IPS-15b (cell line): ENCODE data around the gene CR1L.
"Not testable (repeated sequence)": the region's sequence is repeated elsewhere in the genome, so short reads cannot be mapped to it uniquely, and the experiment has no call there.

ENCODE experiments used
- H3K27me3 ChIP-seq: one replicate; pipeline ENCODE4 v1.6.1; 2013; ENCODE audit warnings: low read length; ENCODE audit not compliant: control insufficient read depth, insufficient read depth
- H3K36me3 ChIP-seq: one replicate; pipeline ENCODE4 v1.6.1; 2013; ENCODE audit warnings: low read length; ENCODE audit not compliant: control insufficient read depth, insufficient read depth
- H3K4me1 ChIP-seq: one replicate; pipeline ENCODE4 v1.6.1; 2013; ENCODE audit warnings: mild to moderate bottlenecking, low read length; ENCODE audit not compliant: control insufficient read depth, insufficient read depth
- H3K4me3 ChIP-seq: one replicate; pipeline ENCODE4 v1.5.1; 2013; ENCODE audit warnings: low read depth, low read length
- H3K9ac ChIP-seq: one replicate; pipeline ENCODE4 v1.6.1; 2013; ENCODE audit warnings: low read depth, mild to moderate bottlenecking, low read length
- H3K9me3 ChIP-seq: one replicate; pipeline ENCODE4 v1.6.1; 2013; ENCODE audit warnings: mild to moderate bottlenecking, low read length; ENCODE audit not compliant: control insufficient read depth, insufficient read depth

Gene CR1L

DNA sequence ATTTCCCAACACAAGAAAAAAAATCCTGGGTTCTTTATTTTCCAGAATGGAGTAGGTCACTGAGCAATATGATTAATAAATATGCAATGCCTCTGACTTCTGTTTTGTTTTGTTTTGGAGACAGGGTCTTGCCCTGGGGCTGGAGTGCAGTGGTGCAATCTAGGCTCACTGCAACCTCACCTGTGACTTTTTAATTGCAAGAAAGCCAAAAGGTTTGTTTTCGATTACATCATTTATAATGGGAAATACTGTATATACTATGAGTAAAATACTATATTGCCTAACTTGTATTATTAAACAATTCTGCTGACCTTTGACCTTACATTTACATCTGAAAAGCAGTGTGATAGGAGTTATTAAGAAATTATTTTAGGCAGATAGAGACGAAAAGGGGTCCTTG is 95.3 kb downstream of the CR1L start:
- no peak overlapping the region for H3K4me3 ChIP-seq

DNA sequence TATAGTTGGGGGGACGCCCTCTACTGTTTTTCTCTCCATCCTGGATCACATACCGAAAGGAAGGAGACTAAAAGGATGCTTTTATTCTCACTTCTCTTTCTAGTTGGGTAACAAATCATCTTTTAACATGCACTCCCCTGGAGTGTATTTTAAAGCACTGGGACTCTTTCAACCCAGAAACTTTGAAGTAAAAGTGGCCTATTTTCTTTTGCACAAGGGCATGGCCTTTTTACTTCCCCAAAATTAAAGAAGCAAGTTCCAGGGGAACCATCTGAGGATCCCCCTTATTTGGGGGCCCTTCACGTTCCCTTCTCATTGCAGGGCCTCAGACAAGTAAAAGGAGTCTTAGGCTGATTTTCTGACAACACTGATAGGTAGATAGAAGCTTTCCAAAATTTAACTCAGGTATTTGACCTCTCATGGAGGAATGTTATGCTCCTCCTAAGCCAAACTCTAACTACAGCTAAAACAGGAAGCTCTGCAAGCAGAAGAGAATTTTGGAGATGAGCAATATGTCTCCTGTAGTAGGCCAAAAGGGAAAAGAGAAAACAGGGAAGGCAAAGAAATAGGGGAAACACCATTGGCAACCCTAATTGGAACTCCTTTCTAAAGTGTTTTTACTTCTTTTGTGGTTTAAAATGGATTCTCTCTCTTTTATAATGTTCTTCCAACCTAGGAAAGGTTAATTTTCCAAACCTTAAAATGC is 98.1 kb downstream of the CR1L start:
- Histone ChIP-seq H3K9ac (no peak overlapping the region), H3K4me1 (peaks cover 3% of the 10 kb centered on the region), H3K4me3 (no peak overlapping the region), H3K27me3 (no peaks in the 10 kb centered on the region), H3K36me3 (no peaks in the 10 kb centered on the region), H3K9me3 (no peaks in the 10 kb centered on the region)

More for the DNA sequence above, 95.3 kb downstream of the CR1L start:
- Histone ChIP-seq H3K4me1 (no peaks in the 10 kb centered on the region), H3K9me3 (no peaks in the 10 kb centered on the region), H3K36me3 (no peaks in the 10 kb centered on the region), H3K9ac (no peak overlapping the region), H3K27me3 (no peaks in the 10 kb centered on the region)

DNA sequence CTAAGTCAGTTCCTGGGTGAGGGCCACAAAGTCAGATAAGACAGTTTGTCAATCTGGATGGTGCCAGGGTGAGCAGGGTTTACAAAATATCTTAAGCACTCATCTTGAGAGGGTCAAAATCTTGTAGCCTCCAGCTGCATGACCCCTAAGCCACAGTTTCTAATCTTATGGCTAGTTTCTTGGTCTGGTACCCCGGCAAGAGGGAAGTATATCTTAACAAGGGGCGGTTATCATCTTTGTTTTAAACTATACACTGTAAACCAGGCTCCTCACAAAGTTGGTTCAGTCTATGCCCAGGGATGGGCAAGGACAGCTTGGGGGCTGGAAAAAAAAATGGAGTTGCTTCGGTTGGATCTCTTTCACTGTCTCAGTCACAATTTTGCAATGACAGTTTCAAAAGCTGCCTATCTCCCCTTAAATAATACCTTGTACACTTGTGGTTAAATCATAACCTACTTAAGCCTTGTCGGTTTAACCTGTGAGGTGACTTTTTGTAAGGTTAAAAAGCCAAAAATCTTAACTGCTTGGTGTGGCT is 99.1 kb downstream of the CR1L start:
- H3K9me3 ChIP-seq = no peaks in the 10 kb centered on the region
- H3K27me3 ChIP-seq = no peaks in the 10 kb centered on the region
- no peak overlapping the region for H3K9ac ChIP-seq
- peaks cover 11% of the 10 kb centered on the region for H3K4me1 ChIP-seq
- no peaks in the 10 kb centered on the region for H3K36me3 ChIP-seq
- no peak overlapping the region for H3K4me3 ChIP-seq

DNA sequence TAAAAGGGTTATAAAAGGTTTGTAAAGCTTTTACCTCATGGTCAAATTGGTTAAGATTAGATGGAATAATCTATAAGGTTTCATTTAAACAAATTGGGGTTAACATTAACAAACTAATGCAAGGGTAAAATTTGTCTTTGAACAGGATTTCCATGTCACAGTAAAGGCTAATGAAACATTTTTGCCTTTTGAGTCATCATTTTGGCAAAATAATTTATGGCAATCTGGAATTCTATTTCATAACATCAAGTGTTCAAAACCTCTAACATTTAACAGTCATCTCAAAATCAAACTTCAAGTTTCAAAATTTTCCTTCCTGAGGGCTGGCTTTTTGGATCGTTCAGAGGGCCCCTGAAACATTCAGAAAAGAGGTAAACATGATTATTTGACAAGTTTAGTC is 100.4 kb downstream of the CR1L start:
- Histone ChIP-seq H3K4me3 (no peak overlapping the region), H3K36me3 (no peaks in the 10 kb centered on the region), H3K4me1 (peaks cover 12% of the 10 kb centered on the region)

DNA sequence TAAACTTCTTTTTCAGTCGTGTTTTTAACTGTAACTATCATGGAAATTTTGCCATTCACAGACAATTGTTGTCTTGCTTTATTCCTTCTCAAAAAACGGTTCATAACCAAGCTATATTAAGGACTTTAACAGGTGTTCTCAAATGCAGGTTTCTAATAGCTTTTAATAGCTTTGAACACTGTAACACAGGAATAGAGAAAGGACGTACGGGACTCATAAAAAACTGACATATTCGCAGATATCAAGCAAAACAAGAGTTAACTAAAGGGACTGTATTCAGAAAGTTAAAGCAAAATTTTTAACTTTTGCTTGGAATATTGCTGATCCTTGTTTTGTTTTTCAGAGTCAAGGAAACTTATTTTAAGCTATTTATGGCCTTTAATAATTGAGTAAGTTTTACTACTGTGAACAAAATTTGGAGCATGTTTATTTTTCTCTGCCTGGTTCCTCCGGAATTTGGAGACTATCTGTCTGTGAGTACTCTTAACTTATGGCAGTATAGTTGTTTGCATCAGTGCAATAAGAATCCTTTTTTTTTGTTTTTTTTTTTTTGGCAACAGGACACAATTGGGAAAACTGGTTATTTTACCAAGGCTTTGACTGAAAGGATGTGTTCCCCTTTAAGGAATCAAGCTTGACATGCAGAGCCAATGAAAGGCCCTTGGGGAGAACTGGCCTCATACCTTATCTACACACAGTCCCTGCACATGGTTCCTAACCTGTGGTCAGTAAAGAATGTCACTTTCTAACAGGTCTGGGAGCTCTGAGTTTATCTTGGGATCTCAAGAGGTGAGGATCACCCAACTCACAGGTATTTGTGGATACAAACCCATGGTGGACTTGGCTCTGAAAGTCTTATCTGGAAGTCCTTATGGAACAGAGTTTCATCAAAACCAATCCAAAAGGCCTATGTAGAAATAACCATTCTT is 101.2 kb downstream of the CR1L start:
- Histone ChIP-seq H3K36me3 (no peaks in the 10 kb centered on the region), H3K27me3 (no peaks in the 10 kb centered on the region), H3K9me3 (no peaks in the 10 kb centered on the region), H3K4me3 (no peak overlapping the region), H3K9ac (no peak overlapping the region), H3K4me1 (peaks cover 15% of the 10 kb centered on the region)

More for the DNA sequence above, 100.4 kb downstream of the CR1L start:
- H3K27me3 ChIP-seq = no peaks in the 10 kb centered on the region
- no peaks in the 10 kb centered on the region for H3K9me3 ChIP-seq
- H3K9ac ChIP-seq = no peak overlapping the region

DNA sequence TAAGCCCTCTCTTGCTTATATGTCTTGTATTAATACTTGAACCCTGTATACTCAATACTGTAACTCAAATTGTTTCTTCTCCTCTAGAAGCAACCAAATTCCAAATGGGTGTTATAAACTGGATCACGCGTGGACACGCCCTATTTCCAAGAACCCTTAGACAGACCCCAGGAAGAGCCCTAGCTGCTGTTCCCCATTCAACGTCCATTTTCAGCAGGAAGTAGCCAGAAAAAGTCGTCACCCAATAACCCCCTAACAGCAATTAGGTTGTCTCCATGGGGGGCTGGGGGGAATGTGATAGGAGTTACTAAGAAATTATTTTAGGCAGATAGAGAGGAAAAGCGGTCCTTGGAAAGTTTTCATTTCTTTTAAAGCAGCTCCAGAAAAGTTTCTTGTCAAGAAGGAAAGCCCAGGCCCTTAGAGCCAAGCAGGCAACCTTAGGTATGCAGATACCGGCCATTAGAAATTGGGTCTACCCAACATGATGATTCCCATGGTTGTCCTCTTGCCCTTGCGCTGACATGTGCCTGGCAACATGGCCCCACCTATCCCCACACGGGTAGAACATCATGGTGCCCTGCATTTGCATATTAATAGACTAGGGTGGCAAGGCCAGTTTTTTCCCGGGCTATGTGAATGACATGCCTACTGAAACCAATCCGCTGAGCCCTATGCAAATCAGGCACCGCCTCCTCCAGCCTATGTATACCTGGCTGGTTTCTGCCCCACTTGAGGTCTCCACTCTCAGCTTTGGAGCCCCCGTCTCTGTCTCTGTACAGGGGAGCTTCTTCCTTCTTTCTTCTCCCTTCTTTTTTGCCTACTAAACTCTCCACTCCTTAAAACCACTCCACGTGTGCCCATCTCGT is 102.9 kb downstream of the CR1L start:
- H3K36me3 ChIP-seq = no peaks in the 10 kb centered on the region
- H3K4me3 ChIP-seq = no peak overlapping the region
- H3K9me3 ChIP-seq = no peaks in the 10 kb centered on the region
- H3K9ac ChIP-seq = no peak overlapping the region
- H3K27me3 ChIP-seq = no peaks in the 10 kb centered on the region
- H3K4me1 ChIP-seq = peaks cover 15% of the 10 kb centered on the region

DNA sequence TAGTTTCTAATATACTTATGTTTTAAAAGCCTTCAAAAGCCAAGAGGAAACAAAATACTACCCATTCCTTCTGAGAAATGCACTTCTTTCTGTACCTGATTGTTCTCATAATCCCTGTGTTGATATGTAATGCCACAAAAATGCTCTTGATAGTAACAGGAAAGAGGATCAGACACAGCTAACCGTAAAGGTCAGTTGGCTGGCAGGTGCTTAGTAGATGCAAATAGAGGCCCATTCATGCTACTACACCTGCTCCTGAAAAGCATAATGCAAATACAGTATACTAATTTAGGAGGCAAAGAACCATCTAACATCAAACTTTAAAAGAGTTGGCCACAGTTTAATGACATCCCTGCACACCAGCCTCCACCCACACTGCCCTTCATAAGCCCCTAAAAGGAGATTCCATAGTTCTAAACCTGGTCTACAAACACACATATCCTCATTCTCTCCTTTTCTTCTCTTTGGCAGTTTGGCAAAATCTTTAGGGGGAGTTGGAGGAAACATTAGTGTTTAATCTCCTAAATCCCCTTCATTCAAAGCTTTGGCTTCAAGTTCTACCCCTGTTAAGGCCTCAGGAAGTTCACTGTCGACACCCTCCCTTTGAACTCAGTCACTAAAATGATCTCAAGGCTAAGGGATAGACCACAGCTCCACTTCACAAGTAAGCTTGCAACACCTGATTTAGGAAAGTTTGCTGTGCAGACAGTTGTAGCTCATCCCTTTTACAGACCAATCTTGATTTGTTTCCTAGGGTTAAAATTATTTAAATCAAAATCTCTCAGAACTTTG is 104.0 kb downstream of the CR1L start:
- no peak overlapping the region for H3K4me3 ChIP-seq
- no peak overlapping the region for H3K9ac ChIP-seq
- H3K4me1 ChIP-seq = peaks cover 19% of the 10 kb centered on the region
- no peaks in the 10 kb centered on the region for H3K27me3 ChIP-seq
- H3K36me3 ChIP-seq = no peaks in the 10 kb centered on the region
- H3K9me3 ChIP-seq = no peaks in the 10 kb centered on the region

DNA sequence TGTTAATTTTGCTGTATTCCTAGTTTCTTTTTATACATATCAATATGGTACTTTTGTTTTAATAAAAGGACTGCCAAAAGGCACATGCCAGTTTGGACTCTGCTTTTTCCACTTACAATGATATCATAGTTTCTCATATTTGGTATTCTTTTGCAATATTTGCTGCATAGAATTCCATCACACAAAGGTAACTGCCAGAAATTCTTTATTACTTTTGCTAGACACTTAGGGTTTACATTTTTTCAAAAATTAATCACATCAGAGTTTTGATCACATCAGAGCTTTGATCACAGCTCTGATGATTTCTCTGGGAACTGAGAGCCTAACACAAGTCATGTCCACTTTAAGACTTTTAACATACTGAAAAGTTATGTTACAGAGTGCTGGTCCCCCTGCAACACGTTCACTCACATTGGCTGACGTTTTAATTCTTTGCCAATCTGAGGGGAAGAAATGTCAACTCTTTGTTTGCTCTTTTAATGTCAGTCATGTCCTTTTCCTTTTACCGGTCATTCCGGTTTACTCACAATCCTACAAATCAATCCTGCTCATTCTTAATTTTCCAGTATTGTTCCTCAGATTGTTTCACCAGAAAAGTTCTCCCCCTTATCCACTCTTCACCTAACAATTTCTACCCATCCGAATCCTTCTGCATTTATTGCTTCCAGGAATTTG is 105.8 kb downstream of the CR1L start:
- H3K36me3 ChIP-seq = no peaks in the 10 kb centered on the region
- peak overlapping the region; percentile 99 for H3K4me3 ChIP-seq
- peak overlapping the region; percentile 5 for H3K9ac ChIP-seq
- no peaks in the 10 kb centered on the region for H3K27me3 ChIP-seq
- H3K4me1 ChIP-seq = peaks cover 32% of the 10 kb centered on the region
- H3K9me3 ChIP-seq = no peaks in the 10 kb centered on the region

DNA sequence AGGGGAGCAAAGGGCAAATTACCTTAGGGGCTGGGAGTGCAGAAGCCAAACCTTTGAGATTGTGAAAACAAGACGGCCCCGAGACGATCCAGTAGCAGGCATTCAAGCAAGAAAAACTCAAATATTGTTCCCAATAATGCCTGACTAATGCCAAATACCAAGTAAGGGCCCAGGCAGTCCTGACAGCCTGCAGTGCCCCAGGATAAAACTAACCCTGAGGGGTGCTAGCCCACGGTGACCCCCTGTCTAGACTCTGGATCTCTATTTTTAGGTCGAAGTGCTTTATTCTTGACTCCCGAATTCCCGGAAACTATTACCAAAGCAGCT is 106.5 kb downstream of the CR1L start:
- peaks cover 32% of the 10 kb centered on the region for H3K4me1 ChIP-seq
- not testable (repeated sequence) for H3K9me3 ChIP-seq, H3K27me3 ChIP-seq, H3K36me3 ChIP-seq
- H3K4me3 ChIP-seq = peak overlapping the region; percentile 99
- peak overlapping the region; percentile 68 for H3K9ac ChIP-seq

DNA sequence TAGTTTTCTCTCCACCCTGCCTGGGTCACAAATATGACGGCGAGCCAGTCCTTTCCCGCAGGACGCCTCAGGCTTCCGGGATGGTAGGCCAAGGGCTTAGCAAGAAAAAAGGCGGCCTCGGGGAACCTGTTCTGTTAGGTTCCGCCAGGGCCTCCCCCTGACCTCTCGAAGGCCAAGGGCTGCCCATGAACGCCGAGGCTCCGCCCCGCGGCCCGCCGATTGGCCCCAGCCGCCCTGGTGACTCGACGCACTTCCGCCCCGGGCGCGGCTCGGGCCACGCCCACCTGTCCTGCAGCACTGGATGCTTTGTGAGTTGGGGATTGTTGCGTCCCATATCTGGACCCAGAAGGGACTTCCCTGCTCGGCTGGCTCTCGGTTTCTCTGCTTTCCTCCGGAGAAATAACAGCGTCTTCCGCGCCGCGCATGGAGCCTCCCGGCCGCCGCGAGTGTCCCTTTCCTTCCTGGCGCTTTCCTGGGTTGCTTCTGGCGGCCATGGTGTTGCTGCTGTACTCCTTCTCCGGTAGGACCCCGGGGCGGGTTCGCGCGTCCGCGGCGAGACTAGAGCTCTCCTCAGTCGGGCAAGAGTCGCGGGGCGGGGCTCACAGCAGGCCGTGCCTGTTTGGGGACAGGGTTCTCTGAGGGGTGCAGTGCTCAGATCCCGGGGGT is 107.0 kb downstream of the CR1L start, which contains the start of gene CD46:
TSS of gene CD46 (plus strand) at position 265 of the 666 bp plus-strand sequence. CDS start at position 424, 159 bp downstream.
- no peaks in the 10 kb centered on the region for H3K9me3 ChIP-seq
- H3K4me1 ChIP-seq = peaks cover 32% of the 10 kb centered on the region
- H3K36me3 ChIP-seq = no peaks in the 10 kb centered on the region
- peak within 1 kb of the TSS; percentile 97 for H3K9ac ChIP-seq
- H3K4me3 ChIP-seq = peak within 1 kb of the TSS; percentile 99
- no peaks in the 10 kb centered on the region for H3K27me3 ChIP-seq
